HG03039 (cell line): ENCODE results near the gene PRPSAP2.
"Not testable (repeated sequence)": the region's sequence is repeated elsewhere in the genome, so short reads cannot be mapped to it uniquely, and the experiment has no call there.

Experiments
- ATAC-seq: cut with Tn5 transposase; IDR thresholded peaks from one replicate; pipeline ENCODE4 v1.9.1; 2021; ENCODE audit warnings: mild to moderate bottlenecking, moderate library complexity; ENCODE audit not compliant: unreplicated experiment

The PRPSAP2 gene

GRCh38 chr17:18888766-18889290, 30.9 kb downstream of the PRPSAP2 start:
- ATAC-seq = no peak

GRCh38 chr17:18889658-18890057, 31.7 kb downstream of the PRPSAP2 start:
- no peak for ATAC-seq

- no peak for ATAC-seq
Observed at GRCh38 chr17:18891541-18891940, 33.6 kb downstream of the PRPSAP2 start.

- no peak for ATAC-seq
Observed at GRCh38 chr17:18896146-18896545, 38.2 kb downstream of the PRPSAP2 start.

GRCh38 chr17:18896947-18897346, 39.0 kb downstream of the PRPSAP2 start:
- no peak for ATAC-seq

- ATAC-seq = no peak
Observed at GRCh38 chr17:18904482-18904881, 46.6 kb downstream of the PRPSAP2 start.

- ATAC-seq = no peak
Observed at GRCh38 chr17:18905226-18905625, 47.3 kb downstream of the PRPSAP2 start.

- ATAC-seq = no peak
Observed at GRCh38 chr17:18910326-18910725, 52.4 kb downstream of the PRPSAP2 start.

- ATAC-seq = no peak
Observed at GRCh38 chr17:18910881-18911280, 53.0 kb downstream of the PRPSAP2 start.

GRCh38 chr17:18916816-18917500, 59.0 kb downstream of the PRPSAP2 start:
- no peak for ATAC-seq

GRCh38 chr17:18917506-18918032, 59.6 kb downstream of the PRPSAP2 start:
- ATAC-seq = no peak

- ATAC-seq = no peak
Observed at GRCh38 chr17:18919963-18920362, 62.0 kb downstream of the PRPSAP2 start.

- ATAC-seq = no peak
Observed at GRCh38 chr17:18920911-18921441, 63.0 kb downstream of the PRPSAP2 start.

GRCh38 chr17:18921485-18921884, 63.6 kb downstream of the PRPSAP2 start:
- ATAC-seq = no peak

GRCh38 chr17:18921912-18922451, 64.1 kb downstream of the PRPSAP2 start:
- no peak for ATAC-seq

GRCh38 chr17:18922596-18922995, 64.7 kb downstream of the PRPSAP2 start:
- ATAC-seq = not testable (repeated sequence)

- ATAC-seq = no peak
Observed at GRCh38 chr17:18925187-18925586, 67.3 kb downstream of the PRPSAP2 start.

- ATAC-seq = no peak
Observed at GRCh38 chr17:18928628-18929125, 70.7 kb downstream of the PRPSAP2 start.

- no peak for ATAC-seq
Observed at GRCh38 chr17:18932360-18933055, 74.6 kb downstream of the PRPSAP2 start.

- ATAC-seq = no peak
Observed at GRCh38 chr17:18933102-18934058, 75.4 kb downstream of the PRPSAP2 start.
